HG03095 (cell line): Measurements from ENCODE around the gene MYBPC1.
"Not testable (repeated sequence)": the region's sequence is repeated elsewhere in the genome, so short reads cannot be mapped to it uniquely, and the experiment has no call there.

Experiments used
- ATAC-seq: cut with Tn5 transposase; IDR thresholded peaks from one replicate; pipeline ENCODE4 v1.9.1; 2021; ENCODE audit warnings: moderate library complexity; ENCODE audit not compliant: unreplicated experiment

MYBPC1 gene

GRCh38 chr12:101594700-101595099, at the start of gene MYBPC1:
Gene MYBPC1 (plus strand): TSS chr12:101594971. CDS start chr12:101595071, 100 bp downstream.
- ATAC-seq = no peak

- no peak for ATAC-seq
Observed at GRCh38 chr12:101551362-101552114, 43.2 kb upstream of the MYBPC1 start.

- no peak for ATAC-seq
Observed at GRCh38 chr12:101552277-101552676, 42.5 kb upstream of the MYBPC1 start.

- ATAC-seq = no peak
Observed at GRCh38 chr12:101557094-101557493, 37.7 kb upstream of the MYBPC1 start.

- ATAC-seq = not testable (repeated sequence)
Observed at GRCh38 chr12:101558726-101559125, 36.0 kb upstream of the MYBPC1 start.

- ATAC-seq = no peak
Observed at GRCh38 chr12:101563212-101563611, 31.6 kb upstream of the MYBPC1 start.

- ATAC-seq = no peak
Observed at GRCh38 chr12:101564912-101565311, 29.9 kb upstream of the MYBPC1 start.

GRCh38 chr12:101566318-101566717, 28.5 kb upstream of the MYBPC1 start:
- ATAC-seq = no peak

GRCh38 chr12:101567918-101568317, 26.9 kb upstream of the MYBPC1 start:
- ATAC-seq = no peak

- ATAC-seq = no peak
Observed at GRCh38 chr12:101570047-101570446, 24.7 kb upstream of the MYBPC1 start.

- ATAC-seq = no peak
Observed at GRCh38 chr12:101571105-101571504, 23.7 kb upstream of the MYBPC1 start.

GRCh38 chr12:101573743-101574142, 21.0 kb upstream of the MYBPC1 start:
- ATAC-seq = no peak

GRCh38 chr12:101578417-101578816, 16.4 kb upstream of the MYBPC1 start:
- ATAC-seq = no peak

- no peak for ATAC-seq
Observed at GRCh38 chr12:101581190-101581589, 13.6 kb upstream of the MYBPC1 start.

- ATAC-seq = no peak
Observed at GRCh38 chr12:101582937-101583336, 11.8 kb upstream of the MYBPC1 start.

- no peak for ATAC-seq
Observed at GRCh38 chr12:101590383-101590782, 4.4 kb upstream of the MYBPC1 start.

GRCh38 chr12:101591781-101592180, 3.0 kb upstream of the MYBPC1 start:
- no peak for ATAC-seq

- ATAC-seq = no peak
Observed at GRCh38 chr12:101592448-101592847, 2.3 kb upstream of the MYBPC1 start.

GRCh38 chr12:101592921-101593320, 1.9 kb upstream of the MYBPC1 start:
- no peak for ATAC-seq

- ATAC-seq = no peak
Observed at GRCh38 chr12:101596172-101596571, 1.4 kb downstream of the MYBPC1 start.

- ATAC-seq = no peak
Observed at GRCh38 chr12:101597164-101597563, 2.4 kb downstream of the MYBPC1 start.

- no peak for ATAC-seq
Observed at GRCh38 chr12:101598483-101598882, 3.7 kb downstream of the MYBPC1 start.

- no peak for ATAC-seq
Observed at GRCh38 chr12:101599311-101599710, 4.5 kb downstream of the MYBPC1 start.
